GM23338 (cell line): Measurements from ENCODE around the gene SIPA1. TPM values are rescaled to one million over a fixed set of nuclear protein-coding genes. Genes with fewer than 3 reads are reported as not detected.

Experiments used
- ATAC-seq: fragments of 200-7000 bp; cut with Tn5 transposase; 3 replicates; pipeline ENCODE4 v1.9.1; 2020
- DNase-seq: peaks from one replicate; pipeline ENCODE4 v3.0.0-alpha.2; 2015; ENCODE audit warnings: low spot score
- H2AFZ ChIP-seq: fragments of 200-600 bp; sonication (generic); 2 replicates; pipeline ENCODE4 v1.8.0; 2016; ENCODE audit warnings: antibody characterized with exemption, mild to moderate bottlenecking, moderate library complexity
- H3F3A ChIP-seq: fragments of 200-600 bp; sonication (generic); replicated peaks from 2 replicates; pipeline ENCODE4 v1.8.0; 2017; ENCODE audit warnings: antibody characterized with exemption, mixed run types, low read depth
- H3K27ac ChIP-seq: fragments of 200-600 bp; sonication (generic); 2 replicates; pipeline ENCODE4 v1.6.1; 2016; ENCODE audit warnings: low read depth
- H3K27me3 ChIP-seq: fragments of 200-600 bp; sonication (generic); 2 replicates; pipeline ENCODE4 v1.8.0; 2016; ENCODE audit warnings: mild to moderate bottlenecking, mixed run types, moderate library complexity; ENCODE audit not compliant: insufficient read depth
- H3K36me3 ChIP-seq: fragments of 200-600 bp; sonication (generic); 2 replicates; pipeline ENCODE4 v1.8.0; 2016; ENCODE audit warnings: mild to moderate bottlenecking; ENCODE audit not compliant: insufficient read depth
- H3K4me1 ChIP-seq: fragments of 200-600 bp; sonication (generic); 2 replicates; pipeline ENCODE4 v1.8.0; 2016; ENCODE audit warnings: mild to moderate bottlenecking, moderate library complexity; ENCODE audit not compliant: insufficient read depth
- H3K4me2 ChIP-seq: fragments of 200-600 bp; sonication (generic); 2 replicates; pipeline ENCODE4 v1.7.1; 2017; ENCODE audit warnings: mixed run types
- H3K4me3 ChIP-seq: fragments of 200-600 bp; sonication (generic); 2 replicates; pipeline ENCODE4 v1.6.1; 2016; ENCODE audit warnings: mixed run types
- H3K79me2 ChIP-seq: fragments of 200-600 bp; sonication (generic); replicated peaks from 2 replicates; pipeline ENCODE4 v1.8.0; 2017; ENCODE audit warnings: mild to moderate bottlenecking; ENCODE audit not compliant: insufficient read depth
- H3K9me2 ChIP-seq: fragments of 200-600 bp; sonication (generic); 2 replicates; pipeline ENCODE4 v1.8.0; 2017; ENCODE audit not compliant: insufficient read depth
- H4K20me1 ChIP-seq: fragments of 200-600 bp; sonication (generic); replicated peaks from 2 replicates; pipeline ENCODE4 v1.8.0; 2017; ENCODE audit warnings: mild to moderate bottlenecking; ENCODE audit not compliant: insufficient read depth
- H3K27ac Mint-ChIP-seq: 2 replicates; pipeline ENCODE4 v1.8.0; 2020; ENCODE audit warnings: inconsistent platforms, mild to moderate bottlenecking, moderate library complexity, mixed read lengths
- H3K27me3 Mint-ChIP-seq: 3 replicates; pipeline ENCODE4 v1.8.0; 2022; ENCODE audit warnings: low read depth, mild to moderate bottlenecking, moderate library complexity, mixed read lengths, inconsistent platforms; ENCODE audit not compliant: insufficient read depth, poor library complexity
- H3K36me3 Mint-ChIP-seq: 3 replicates; pipeline ENCODE4 v1.8.0; 2021; ENCODE audit warnings: low read depth, mild to moderate bottlenecking, inconsistent platforms, moderate library complexity, mixed read lengths
- H3K4me1 Mint-ChIP-seq: 3 replicates; pipeline ENCODE4 v1.8.0; 2020; ENCODE audit warnings: mild to moderate bottlenecking, inconsistent platforms, mixed read lengths
- H3K4me3 Mint-ChIP-seq: 3 replicates; pipeline ENCODE4 v1.8.0; 2021; ENCODE audit warnings: moderate library complexity, mild to moderate bottlenecking, inconsistent platforms, mixed read lengths
- H3K9me3 Mint-ChIP-seq: 3 replicates; pipeline ENCODE4 v1.8.0; 2020; ENCODE audit warnings: moderate library complexity, mild to moderate bottlenecking, inconsistent platforms, mixed read lengths
- CREB1 ChIP-seq: fragments of 250-450 bp; sonication (Bioruptor Pico); IDR thresholded peaks from 2 replicates; pipeline ENCODE4 v1.5.0; 2020; ENCODE audit warnings: low read depth, mild to moderate bottlenecking, moderate library complexity
- ETS1 ChIP-seq: IDR thresholded peaks from 2 replicates; pipeline ENCODE4 v1.6.1; 2016; ENCODE audit warnings: antibody characterized with exemption
- JUNB ChIP-seq: IDR thresholded peaks from one replicate; pipeline ENCODE4 v1.6.1; 2016; ENCODE audit warnings: antibody characterized with exemption; ENCODE audit not compliant: unreplicated experiment
- POLR2AphosphoS5 ChIP-seq: IDR thresholded peaks from 2 replicates; pipeline ENCODE4 v1.6.1; 2016; ENCODE audit warnings: antibody characterized with exemption, low read depth
- REST ChIP-seq: IDR thresholded peaks from one replicate; pipeline ENCODE4 v1.6.1; 2018; ENCODE audit warnings: antibody characterized with exemption; ENCODE audit not compliant: unreplicated experiment
- ZNF114 ChIP-seq: fragments of 250-450 bp; sonication (Bioruptor Pico); IDR thresholded peaks from 2 replicates; pipeline ENCODE4 v1.5.0; 2020; ENCODE audit warnings: mild to moderate bottlenecking, moderate library complexity
- polyA plus RNA-seq: library from polyadenylated mRNA; unstranded; fragments of >200 nt; fragmentation: Nextera tagmentation; extraction: Ambion mirVana; gene quantifications from 2 replicates; pipeline ENCODE4 v1.2.1, GENCODE V29; 2016
- total RNA-seq: library from RNA; depleted of rRNA; stranded (reverse); fragments of >200 nt; shearing (Covaris generic); gene quantifications from 2 replicates; pipeline ENCODE4 v1.2.3, GENCODE V29; 2014

Gene SIPA1
- total and polyA plus RNA-seq, 2 experiments from 2014 or later: 50.1 to 54.6 TPM

GRCh38 chr11:65695459-65696241 is 57.7 kb downstream of the SIPA1 start:
- ATAC-seq: no peak
- TF ChIP-seq ETS1 (no peak), REST (no peak)

GRCh38 chr11:65696802-65697552 is 59.1 kb downstream of the SIPA1 start:
- Mint-ChIP-seq H3K4me3 (no peak overlapping the region), H3K27ac (no peak overlapping the region), H3K27me3 (peaks cover 4% of the 10 kb centered on the region), H3K36me3 (no peaks in the 10 kb centered on the region), H3K9me3 (peaks cover 12% of the 10 kb centered on the region), H3K4me1 (peaks cover 8% of the 10 kb centered on the region)
- Histone ChIP-seq H3K79me2 (no peaks in the 10 kb centered on the region), H3K9me2 (no peaks in the 10 kb centered on the region; the same call in 1 of the 2 replicates), H3K36me3 (no peaks in the 10 kb centered on the region), H3K27me3 (no peaks in the 10 kb centered on the region), H4K20me1 (no peaks in the 10 kb centered on the region), H3F3A (no peaks in the 10 kb centered on the region), H2AFZ (no peak overlapping the region), H3K4me3 (no peak overlapping the region), H3K27ac (no peak overlapping the region), H3K4me2 (no peak overlapping the region), H3K4me1 (no peaks in the 10 kb centered on the region)
- no peak for ATAC-seq
- no peak for DNase-seq
- TF ChIP-seq ZNF114 (no peak), CREB1 (CRISPR knock-in tag) (no peak), REST (no peak), JUNB (no peak), POLR2AphosphoS5 (no peak)

More at GRCh38 chr11:65695459-65696241, 57.7 kb downstream of the SIPA1 start:
- H3K27me3 Mint-ChIP-seq: peaks cover 4% of the 10 kb centered on the region
- no peak overlapping the region for H3K27ac Mint-ChIP-seq
- H3K4me2 ChIP-seq: no peak overlapping the region
- H3K4me1 Mint-ChIP-seq: peaks cover 8% of the 10 kb centered on the region
- H3K9me2 ChIP-seq: no peaks in the 10 kb centered on the region
- H4K20me1 ChIP-seq: no peaks in the 10 kb centered on the region
- no peaks in the 10 kb centered on the region for H3K36me3 Mint-ChIP-seq
- no peaks in the 10 kb centered on the region for H3K4me1 ChIP-seq
- H3K9me3 Mint-ChIP-seq: peaks cover 11% of the 10 kb centered on the region
- H3K36me3 ChIP-seq: no peaks in the 10 kb centered on the region
- no peak overlapping the region for H3K4me3 ChIP-seq
- no peaks in the 10 kb centered on the region for H3K79me2 ChIP-seq
- no peaks in the 10 kb centered on the region for H3F3A ChIP-seq
- no peak overlapping the region for H3K4me3 Mint-ChIP-seq
- H3K27me3 ChIP-seq: no peaks in the 10 kb centered on the region
- no peak for DNase-seq
- H2AFZ ChIP-seq: no peak overlapping the region
- H3K27ac ChIP-seq: no peak overlapping the region
